ENCODE measurements around the gene DPM3.

- no peak for TF ChIP-seq POLR2A (IDR thresholded peaks at IDR 0.05; ENCODE audit: low read depth, low read length)
- TF ChIP-seq, protein P1, sequence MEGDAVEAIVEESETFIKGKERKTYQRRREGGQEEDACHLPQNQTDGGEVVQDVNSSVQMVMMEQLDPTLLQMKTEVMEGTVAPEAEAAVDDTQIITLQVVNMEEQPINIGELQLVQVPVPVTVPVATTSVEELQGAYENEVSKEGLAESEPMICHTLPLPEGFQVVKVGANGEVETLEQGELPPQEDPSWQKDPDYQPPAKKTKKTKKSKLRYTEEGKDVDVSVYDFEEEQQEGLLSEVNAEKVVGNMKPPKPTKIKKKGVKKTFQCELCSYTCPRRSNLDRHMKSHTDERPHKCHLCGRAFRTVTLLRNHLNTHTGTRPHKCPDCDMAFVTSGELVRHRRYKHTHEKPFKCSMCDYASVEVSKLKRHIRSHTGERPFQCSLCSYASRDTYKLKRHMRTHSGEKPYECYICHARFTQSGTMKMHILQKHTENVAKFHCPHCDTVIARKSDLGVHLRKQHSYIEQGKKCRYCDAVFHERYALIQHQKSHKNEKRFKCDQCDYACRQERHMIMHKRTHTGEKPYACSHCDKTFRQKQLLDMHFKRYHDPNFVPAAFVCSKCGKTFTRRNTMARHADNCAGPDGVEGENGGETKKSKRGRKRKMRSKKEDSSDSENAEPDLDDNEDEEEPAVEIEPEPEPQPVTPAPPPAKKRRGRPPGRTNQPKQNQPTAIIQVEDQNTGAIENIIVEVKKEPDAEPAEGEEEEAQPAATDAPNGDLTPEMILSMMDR (IDR thresholded peaks at IDR 0.05; ENCODE audit: extremely low read depth in 1 of 2, insufficient read depth in 1 of 2, low read depth in 1 of 2, low read length in 2 of 2), result no peak
- TF ChIP-seq JUN (IDR thresholded peaks at IDR 0.05; ENCODE audit: borderline replicate concordance, insufficient read depth, insufficient read length, low read depth), result no peak
- TF ChIP-seq, protein P2, sequence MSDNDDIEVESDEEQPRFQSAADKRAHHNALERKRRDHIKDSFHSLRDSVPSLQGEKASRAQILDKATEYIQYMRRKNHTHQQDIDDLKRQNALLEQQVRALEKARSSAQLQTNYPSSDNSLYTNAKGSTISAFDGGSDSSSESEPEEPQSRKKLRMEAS (IDR thresholded peaks at IDR 0.05; ENCODE audit: insufficient read depth, insufficient read length), result no peak
- TF ChIP-seq EZH2 (IDR thresholded peaks at IDR 0.05; ENCODE audit: borderline replicate concordance, low read depth, low read length, severe bottlenecking), result no peak
- TF ChIP-seq MYC (IDR thresholded peaks at IDR 0.05; ENCODE audit: low read depth, low read length), result no peak
- TF ChIP-seq POLR2AphosphoS5 (IDR thresholded peaks at IDR 0.05; ENCODE audit: insufficient read depth, low read depth, low read length), result no peak
Measured at GRCh38 chr1:155099331-155099730, 41.0 kb downstream of the DPM3 start.

All from endothelial cell of umbilical vein (primary cell).